Aortic smooth muscle cell (primary cell): ENCODE measurements around the gene SCN2B. TPM values are rescaled to one million over a fixed set of nuclear protein-coding genes. Genes with fewer than 3 reads are reported as not detected.

Experiments used
- total RNA-seq: library from RNA; depleted of rRNA; stranded (reverse); fragments of >200 nt; gene quantifications from 2 replicates; pipeline ENCODE4 v1.2.3, GENCODE V29; 2014

Gene SCN2B, protein sequence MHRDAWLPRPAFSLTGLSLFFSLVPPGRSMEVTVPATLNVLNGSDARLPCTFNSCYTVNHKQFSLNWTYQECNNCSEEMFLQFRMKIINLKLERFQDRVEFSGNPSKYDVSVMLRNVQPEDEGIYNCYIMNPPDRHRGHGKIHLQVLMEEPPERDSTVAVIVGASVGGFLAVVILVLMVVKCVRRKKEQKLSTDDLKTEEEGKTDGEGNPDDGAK
- total RNA-seq = not detected in 2 replicates

DNA sequence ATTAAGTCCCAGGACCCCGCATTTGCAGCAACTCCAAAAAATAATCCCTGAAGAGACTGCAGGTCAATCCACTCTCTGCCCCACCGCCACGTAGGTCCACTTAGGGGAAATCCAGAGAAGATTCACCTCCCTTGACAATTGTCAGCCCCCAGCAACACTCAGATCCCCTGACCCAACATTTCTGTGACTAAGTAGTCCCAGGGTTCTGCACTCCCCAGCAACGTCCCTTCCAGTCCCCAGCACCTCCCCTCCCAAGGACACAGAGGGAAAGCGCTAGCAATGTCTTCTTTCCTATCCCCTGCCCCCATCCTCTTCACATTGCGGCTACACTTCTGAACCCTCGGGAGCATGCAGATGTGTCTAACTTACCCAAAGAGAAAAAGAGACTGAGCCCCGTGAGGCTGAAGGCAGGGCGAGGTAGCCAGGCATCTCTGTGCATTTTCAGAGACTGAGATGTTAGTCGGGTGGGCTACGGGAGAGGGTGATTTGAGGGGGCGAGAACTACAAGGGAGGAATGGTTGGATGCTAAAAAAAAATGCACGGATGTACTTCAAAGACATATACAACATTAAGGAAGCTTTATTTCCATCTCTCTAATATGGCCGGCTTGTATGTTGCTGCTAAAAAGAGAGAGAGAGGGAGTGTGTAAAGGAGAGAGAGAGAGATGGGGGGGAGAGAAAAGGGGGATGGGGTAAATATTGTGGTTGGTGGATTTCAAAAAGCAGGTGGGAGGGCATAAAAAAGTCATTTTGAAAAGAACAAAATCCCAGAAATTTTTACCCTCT, at the start of gene SCN2B:
Gene SCN2B (minus strand): TSS at position 647 of the 785 bp plus-strand sequence. CDS start 208 bp downstream, at position 439.

DNA sequence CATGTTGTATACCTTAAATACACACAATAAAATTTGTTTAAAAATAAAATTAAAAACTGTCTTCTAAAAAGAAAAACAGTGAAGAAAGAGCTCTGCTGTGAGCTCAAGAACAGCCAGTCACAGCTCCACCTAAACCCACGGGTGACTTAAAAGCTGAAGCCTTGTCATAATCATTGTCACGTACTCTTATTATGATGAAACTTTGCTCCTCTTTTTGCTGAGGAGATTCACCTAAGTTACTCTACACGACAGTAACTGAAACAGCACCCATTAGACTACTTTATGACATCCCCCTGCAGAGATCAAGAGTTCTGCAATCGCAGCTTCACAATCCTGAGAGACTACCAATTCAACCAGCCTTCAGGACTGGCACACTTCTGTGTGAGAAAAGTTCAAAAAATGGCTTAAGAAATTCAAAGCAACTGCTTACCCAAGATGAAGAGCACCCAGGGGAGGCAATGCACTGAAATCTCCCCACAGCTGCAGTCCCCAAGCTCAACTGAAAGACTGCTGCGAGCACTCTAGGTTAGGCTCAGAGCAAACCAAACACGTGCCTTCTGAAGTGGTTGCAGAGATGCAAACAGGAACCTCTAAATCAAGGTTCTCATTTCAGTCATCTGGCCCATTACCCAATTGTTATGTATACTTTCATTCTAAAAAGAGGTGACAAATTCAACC, 48.2 kb upstream of the SCN2B start, which contains the start of gene JAML:
Gene JAML (minus strand): TSS at position 501 of the 678 bp plus-strand sequence. CDS start 10,145 bp downstream, outside the sequence.

DNA sequence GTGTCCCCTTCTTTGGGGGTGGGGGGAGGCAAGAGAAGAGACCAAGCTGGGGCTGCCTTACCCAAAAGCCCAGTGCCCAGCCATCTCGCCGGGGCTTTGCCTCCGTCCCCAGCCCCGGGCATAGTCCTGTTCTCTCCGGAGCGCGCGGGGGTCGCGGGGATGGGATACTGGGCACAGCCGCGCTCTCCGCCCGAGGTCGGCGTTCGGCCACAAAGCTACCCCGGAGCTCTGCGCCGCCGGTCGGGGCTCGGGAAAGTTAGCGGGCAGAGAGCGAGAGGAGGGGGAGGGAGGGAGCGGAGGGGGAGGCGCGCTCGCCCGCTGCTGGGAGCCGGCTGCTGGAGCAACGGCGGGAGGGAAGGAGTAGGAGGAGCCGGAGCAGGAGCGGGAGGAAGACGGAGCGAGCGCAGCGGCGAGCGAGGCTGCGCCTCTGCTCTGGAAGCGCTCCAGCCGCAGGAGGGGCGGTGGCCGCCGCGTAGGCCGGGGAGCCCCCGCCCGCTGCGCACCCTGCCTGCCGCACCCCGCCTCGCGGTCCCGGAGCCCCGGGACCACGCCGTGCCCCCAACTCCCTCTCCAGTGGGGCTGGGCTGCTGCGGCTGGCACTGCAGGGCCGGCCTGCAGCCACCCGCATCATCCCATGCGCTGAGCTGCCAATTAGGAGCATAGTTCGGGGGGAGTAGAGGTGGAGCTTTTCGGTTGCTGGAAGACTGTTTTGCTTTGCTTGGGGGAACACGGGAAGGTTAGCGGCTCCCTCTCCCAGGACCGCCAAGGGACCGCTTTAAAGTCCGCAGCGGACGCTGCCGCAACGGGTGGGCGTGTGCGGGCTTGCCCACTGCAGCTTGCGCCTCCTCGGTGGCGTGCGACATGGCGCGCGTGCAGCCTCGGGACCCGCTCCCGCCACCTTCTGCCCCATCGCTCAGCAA, 23.6 kb downstream of the SCN2B start, which contains the start of gene SCN4B:
Gene SCN4B (minus strand): TSS at position 272 of the 920 bp plus-strand sequence. CDS start 150 bp downstream, at position 122.

Other genes with a start within 250 kb of the SCN2B start
- gene TMPRSS13, start 247.2 kb downstream of the SCN2B start, total RNA-seq = not detected in 2 replicates
- not detected in 2 replicates for gene IL10RA, start 190.2 kb downstream of the SCN2B start, total RNA-seq
- under 0.01 TPM in 1 of 2 replicates, not detected in the other for gene TMPRSS4, start 99.6 kb downstream of the SCN2B start, total RNA-seq
- gene SMIM35, start 89.7 kb downstream of the SCN2B start, total RNA-seq = not detected in 2 replicates
- not detected in 2 replicates for gene SCN4B, start 23.8 kb downstream of the SCN2B start, total RNA-seq
- not detected in 2 replicates for gene JAML, start 48.4 kb upstream of the SCN2B start, total RNA-seq
- gene MPZL3, start 75.7 kb upstream of the SCN2B start, total RNA-seq = 0.19 and 0.66 TPM in 2 replicates
- gene MPZL2, start 87.7 kb upstream of the SCN2B start, total RNA-seq = 0.56 and 2.0 TPM in 2 replicates
- gene CD3E, start 128.1 kb upstream of the SCN2B start, total RNA-seq = not detected in 2 replicates
- gene CD3D, start 166.1 kb upstream of the SCN2B start, total RNA-seq = not detected in 2 replicates
- gene CD3G, start 167.7 kb upstream of the SCN2B start, total RNA-seq = not detected in 2 replicates
- gene UBE4A, start 183.0 kb upstream of the SCN2B start, total RNA-seq = 40.4 and 45.0 TPM in 2 replicates
- gene ATP5MG, start 225.0 kb upstream of the SCN2B start, total RNA-seq = 107 and 135 TPM in 2 replicates